Raji (cell line): Measurements from ENCODE around the gene WDR6.
A peak's percentile ranks its signal among the peaks of the same experiment; 100 is the strongest.

Experiments
- POLR2A ChIP-seq: IDR thresholded peaks from 2 replicates; pipeline ENCODE4 v1.6.1; 2011; ENCODE audit warnings: low read depth, low read length, control low read depth; ENCODE audit not compliant: insufficient read depth

WDR6 gene

GRCh38 chr3:49017229-49017970 lies 10.2 kb downstream of the WDR6 start:
- no peak for TF ChIP-seq POLR2A

- peak; percentile 88 for TF ChIP-seq POLR2A
Measured at GRCh38 chr3:49017971-49018706, 10.9 kb downstream of the WDR6 start, which contains the start of gene DALRD3. Gene DALRD3, minus strand, starts transcription at chr3:49018580. Its CDS starts 16 bp downstream, at chr3:49018564.

GRCh38 chr3:49018707-49019006 lies 11.5 kb downstream of the WDR6 start:
- TF ChIP-seq POLR2A = no peak

- TF ChIP-seq POLR2A = no peak
Measured at GRCh38 chr3:49019941-49020329, 12.7 kb downstream of the WDR6 start.

- 0 out of 2 replicates have a peak, but pooled peaks have one; percentile 31 for TF ChIP-seq POLR2A
Measured at GRCh38 chr3:49020330-49021212, 13.4 kb downstream of the WDR6 start.

- TF ChIP-seq POLR2A = peak; percentile 100
Measured at GRCh38 chr3:49021213-49021812, 14.1 kb downstream of the WDR6 start.

GRCh38 chr3:49021813-49022687 lies 14.9 kb downstream of the WDR6 start, which contains the start of gene NDUFAF3:
Gene NDUFAF3, plus strand, starts transcription at chr3:49022121. Its CDS starts 24 bp downstream, at chr3:49022145.
- TF ChIP-seq POLR2A = peak; percentile 98

GRCh38 chr3:49022688-49023171 lies 15.5 kb downstream of the WDR6 start:
- TF ChIP-seq POLR2A = no peak; the same call in 1 of the 2 replicates

- TF ChIP-seq POLR2A = 0 out of 2 replicates have a peak, but pooled peaks have one; percentile 18
Measured at GRCh38 chr3:49023775-49024174, 16.6 kb downstream of the WDR6 start.

GRCh38 chr3:49024449-49024848 lies 17.3 kb downstream of the WDR6 start:
- 0 out of 2 replicates have a peak, but pooled peaks have one; percentile 12 for TF ChIP-seq POLR2A

GRCh38 chr3:49025005-49025792 lies 18.0 kb downstream of the WDR6 start:
- peak; percentile 38; the same call in 1 of the 2 replicates for TF ChIP-seq POLR2A

- no peak for TF ChIP-seq POLR2A
Measured at GRCh38 chr3:49025793-49026520, 18.8 kb downstream of the WDR6 start.
